ENCODE data around the gene CHRNE.
"Not testable (repeated sequence)": the region's sequence is repeated elsewhere in the genome, so short reads cannot be mapped to it uniquely, and the experiment has no call there.

CHRNE gene

DNA sequence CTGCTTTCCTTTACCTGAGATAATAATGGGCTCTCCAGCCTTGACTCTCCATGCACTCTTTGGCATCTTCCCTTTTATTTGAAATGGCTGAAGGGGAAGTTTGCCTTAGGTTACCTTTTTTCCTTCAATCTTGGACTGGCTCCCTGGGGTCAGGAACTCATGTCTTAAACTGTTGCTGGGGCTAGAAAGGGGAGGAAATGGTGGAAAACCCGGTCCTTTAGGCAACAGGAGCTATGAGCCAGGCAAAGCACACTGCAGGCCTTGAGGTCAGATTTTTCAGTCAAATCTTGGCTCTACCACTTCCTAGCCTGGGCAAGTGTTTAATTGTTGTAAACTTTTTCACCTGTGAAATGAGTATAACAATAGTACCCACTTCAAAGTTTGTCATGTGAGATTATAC, 39.6 kb downstream of the CHRNE start:
- TF ChIP-seq ZNF274 (IDR thresholded peaks at IDR 0.05; ENCODE audit: low read depth, low read length) = no peak
- no peak overlapping the region for H3K4me3 ChIP-seq (ENCODE audit: low read length)

DNA sequence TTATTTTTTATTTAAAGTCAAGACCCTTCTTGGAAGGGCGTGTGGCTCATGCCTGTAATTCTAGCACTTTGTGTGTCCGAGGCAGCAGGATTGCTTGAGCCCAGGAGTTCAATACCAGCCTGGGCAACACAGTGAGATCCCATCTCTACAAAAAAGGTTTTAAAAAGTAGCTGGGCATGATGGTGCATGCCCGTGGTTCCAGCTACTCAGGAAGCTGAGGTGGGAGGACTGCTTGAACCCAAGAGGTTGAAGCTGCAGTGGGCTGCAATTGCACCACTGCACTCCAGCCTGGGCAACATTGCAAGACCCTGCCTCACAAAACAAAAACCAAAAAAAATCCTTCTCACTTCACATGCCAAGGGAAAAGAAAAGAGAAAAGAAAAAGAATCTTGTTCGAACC, 40.2 kb downstream of the CHRNE start:
- H3K4me3 ChIP-seq (ENCODE audit: low read length) = no peak overlapping the region
- TF ChIP-seq ZNF274 (IDR thresholded peaks at IDR 0.05; ENCODE audit: low read depth, low read length) = no peak

DNA sequence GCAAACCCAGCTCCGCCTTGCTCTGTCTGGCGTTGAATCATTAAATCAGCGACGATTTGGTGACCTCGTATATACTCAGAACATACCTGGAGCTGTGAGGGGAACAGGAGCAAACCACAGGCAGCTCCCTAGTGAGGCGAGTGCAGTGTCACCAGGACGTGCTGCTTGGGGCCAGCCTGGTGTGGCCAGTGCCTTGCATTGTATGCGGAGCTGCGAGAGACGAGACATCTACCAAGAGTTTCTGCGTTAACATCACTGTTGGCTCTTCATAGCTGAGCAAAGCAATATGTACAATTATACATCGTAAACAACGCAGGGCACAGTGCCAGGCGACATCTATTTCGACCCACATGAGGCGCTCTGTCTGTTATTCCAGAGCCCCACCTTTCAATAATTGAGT, 41.8 kb downstream of the CHRNE start:
- TF ChIP-seq ZNF274 (IDR thresholded peaks at IDR 0.05; ENCODE audit: low read depth, low read length) = no peak
- no peak overlapping the region for H3K4me3 ChIP-seq (ENCODE audit: low read length)

DNA sequence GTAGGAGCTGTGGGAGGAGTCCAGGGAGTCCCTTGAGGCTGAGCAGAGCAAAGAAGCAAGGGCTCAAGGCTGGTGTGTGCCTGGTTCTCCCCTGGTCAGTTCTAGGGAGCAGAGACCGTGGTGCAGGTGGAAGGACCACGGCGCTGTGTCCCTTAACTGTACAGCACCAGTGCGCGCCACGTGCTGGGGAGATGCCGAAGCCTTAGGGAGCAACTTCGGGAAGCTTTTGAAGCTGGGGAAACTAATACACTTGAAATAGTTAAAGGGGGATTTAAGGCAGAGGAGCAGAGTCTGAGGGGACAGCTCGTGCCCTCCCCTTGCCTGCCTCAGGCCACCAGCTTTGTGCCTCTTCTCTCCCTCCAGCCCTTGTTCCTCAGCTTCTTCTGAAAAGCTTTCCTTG, 42.2 kb downstream of the CHRNE start:
- no peak overlapping the region for H3K4me3 ChIP-seq (ENCODE audit: low read length)
- no peak for TF ChIP-seq ZNF274 (IDR thresholded peaks at IDR 0.05; ENCODE audit: low read depth, low read length)

DNA sequence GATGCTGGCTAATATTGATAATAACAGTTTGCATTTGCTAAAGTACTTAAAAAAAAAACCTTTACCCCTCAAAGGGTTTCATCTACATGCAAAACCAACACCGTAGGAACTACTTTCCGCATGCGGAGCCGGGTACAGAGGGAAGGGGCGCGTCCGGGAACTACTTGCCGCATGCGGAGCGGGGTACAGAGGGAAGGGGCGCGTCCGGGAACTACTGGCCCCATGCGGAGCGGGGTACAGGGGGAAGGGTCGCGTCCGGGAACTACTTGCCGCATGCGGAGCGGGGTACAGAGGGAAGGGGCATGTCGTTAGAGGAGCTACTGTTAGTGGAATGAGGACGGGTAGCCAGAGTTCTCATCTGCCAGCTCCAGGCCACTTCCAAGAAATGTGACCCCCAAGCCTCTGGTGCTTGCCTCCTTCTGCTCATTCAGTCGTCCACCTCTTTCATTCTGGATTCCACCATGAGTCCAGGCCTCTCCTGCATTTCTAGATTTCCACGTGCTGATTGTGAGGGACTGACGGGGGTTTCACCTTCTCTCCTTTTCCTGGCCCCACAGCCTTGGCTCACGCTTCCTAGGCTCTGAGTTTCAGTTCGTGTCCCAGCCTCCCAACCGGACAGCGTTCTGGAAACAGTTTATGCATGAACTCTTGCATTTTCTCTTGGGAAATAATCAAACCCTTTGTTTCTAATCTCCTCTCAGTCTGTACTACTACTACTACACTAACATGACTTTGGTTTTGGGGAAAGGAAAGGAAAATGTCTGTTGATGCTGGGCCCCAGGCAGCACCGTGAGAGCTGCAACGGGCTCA, 42.9 kb downstream of the CHRNE start:
- no peak overlapping the region for H3K4me3 ChIP-seq (ENCODE audit: low read length)
- TF ChIP-seq ZNF274 (IDR thresholded peaks at IDR 0.05; ENCODE audit: low read depth, low read length) = no peak

DNA sequence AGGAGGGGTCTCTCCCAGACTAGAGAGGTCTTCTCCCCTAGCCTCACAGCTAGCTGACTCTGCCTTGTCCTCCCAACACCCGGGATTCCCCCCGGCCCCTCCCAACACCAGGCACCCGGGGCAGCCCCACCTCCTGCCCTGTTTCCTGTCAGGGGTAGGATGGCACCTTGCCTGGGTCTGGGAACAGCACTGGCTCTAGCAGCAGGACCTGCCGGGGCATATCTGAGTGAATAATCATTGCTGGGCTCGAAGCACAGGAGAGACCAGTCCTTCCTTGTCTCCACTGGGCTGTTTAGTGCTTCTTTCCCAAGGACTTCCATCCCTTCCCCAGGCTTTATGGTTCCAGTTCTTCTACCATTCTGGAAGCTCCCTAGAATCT, 44.0 kb downstream of the CHRNE start:
- no peak for TF ChIP-seq ZNF274 (IDR thresholded peaks at IDR 0.05; ENCODE audit: low read depth, low read length)
- H3K4me3 ChIP-seq (ENCODE audit: low read length) = no peak overlapping the region

DNA sequence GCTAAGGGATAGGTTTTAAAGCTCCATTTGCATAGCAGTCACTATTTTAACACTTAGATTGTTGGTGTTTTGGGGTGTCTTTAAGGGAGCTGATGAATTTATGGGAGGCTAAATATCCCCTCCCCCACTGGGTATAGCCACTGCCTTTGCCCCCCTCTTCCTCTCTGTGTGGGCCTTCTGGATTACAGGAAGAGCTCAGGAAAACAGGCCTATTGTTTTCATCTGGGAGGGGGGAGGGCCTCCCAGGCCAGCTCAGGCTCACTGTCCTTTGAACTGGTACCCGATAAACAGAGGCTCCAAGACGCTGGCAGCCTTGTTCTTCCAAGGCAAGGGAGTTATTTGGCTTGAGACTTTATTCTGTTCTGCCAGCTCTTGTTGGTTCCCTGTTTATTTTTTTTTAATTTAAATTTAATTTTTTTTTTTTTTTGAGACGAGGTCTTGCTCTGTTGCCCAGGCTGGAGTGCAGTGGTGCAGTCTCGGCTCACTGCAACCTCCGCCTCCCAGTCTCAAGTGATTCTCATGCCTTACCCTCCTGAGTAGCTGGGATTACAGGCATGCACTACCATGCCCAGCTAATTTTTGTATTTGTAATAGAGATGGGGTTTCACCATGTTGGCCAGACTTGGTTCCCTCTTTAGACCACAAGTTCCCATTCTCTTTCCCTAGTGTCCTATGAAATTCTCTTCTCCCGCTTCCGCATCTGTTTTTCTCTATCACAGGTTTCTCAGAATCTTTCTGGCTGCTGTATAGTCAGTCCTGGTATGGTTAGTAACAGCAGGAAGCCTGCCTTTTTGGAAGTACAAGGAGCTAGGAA, 44.6 kb downstream of the CHRNE start:
- TF ChIP-seq ZNF274 (IDR thresholded peaks at IDR 0.05; ENCODE audit: low read depth, low read length) = no peak
- no peak overlapping the region for H3K4me3 ChIP-seq (ENCODE audit: low read length)

DNA sequence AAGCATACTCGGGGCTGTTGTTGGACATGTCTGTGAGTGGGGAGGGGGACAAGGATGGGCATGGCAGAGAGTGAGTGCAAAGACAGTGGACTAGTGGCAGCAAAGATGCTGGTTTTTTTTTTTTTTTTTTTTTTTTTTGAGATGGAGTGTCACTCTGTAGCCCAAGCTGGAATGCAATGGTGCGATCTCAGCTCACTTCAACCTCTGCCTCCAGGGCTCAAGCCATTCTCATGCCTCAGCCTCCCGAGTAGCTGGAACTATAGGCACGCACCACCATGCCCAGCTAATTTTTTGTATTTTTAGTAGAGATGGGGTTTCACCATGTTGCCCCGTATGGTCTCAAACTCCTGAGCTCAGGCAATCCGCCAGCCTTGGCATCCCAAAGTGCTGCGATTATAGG, 45.6 kb downstream of the CHRNE start:
- H3K4me3 ChIP-seq (ENCODE audit: low read length) = not testable (repeated sequence)

DNA sequence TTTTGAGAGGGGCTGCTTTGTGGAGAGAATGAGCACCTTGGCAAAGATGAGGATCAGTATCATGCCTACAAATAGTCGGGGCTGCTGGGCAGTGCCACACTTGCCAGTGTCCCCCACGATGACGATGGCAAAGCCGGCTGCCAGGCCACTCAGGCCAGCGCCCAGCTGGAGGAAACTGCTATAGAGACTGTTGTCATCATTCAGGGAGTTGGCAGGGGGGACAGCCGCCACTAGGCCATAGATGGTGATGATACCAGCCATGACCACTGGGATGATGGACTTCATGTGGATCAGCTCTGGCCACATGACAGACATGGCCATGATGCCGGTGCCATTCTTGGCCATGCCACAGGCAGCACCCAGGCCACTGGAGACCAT, 46.0 kb downstream of the CHRNE start:
- TF ChIP-seq ZNF274 (IDR thresholded peaks at IDR 0.05; ENCODE audit: low read depth, low read length) = no peak
- no peak overlapping the region for H3K4me3 ChIP-seq (ENCODE audit: low read length)

DNA sequence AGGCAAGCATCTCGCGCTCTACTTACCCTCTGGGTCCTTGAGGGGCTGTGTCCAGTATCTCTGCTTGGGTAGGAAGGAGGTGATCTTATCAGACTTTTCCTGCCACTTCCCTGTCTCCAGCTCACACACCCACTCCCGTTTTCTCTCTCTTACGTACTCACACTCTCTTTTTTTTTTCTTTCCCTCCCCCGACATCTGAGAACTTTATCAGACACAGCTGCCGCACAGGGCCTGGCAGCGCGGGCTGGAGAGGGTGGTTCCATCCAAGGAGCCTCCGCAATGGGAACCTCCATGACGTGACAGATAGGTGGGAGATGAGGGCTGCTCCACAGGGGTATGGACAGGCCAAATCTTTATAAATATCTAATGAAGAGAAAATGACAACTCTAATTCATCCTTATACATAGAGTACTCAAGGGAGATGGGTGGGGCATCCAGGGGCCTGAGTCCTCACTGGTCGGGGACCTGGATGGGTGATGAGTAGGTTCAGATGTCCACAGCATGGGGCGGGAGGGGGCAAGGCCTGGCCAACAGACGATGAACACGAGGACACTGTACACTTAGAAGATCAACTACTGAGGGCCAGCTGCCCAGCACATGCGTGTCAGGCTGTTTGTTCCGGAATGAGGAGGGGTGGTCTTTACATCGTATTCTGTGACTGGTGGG, 46.5 kb downstream of the CHRNE start:
- H3K4me3 ChIP-seq (ENCODE audit: low read length) = no peak overlapping the region
- TF ChIP-seq ZNF274 (IDR thresholded peaks at IDR 0.05; ENCODE audit: low read depth, low read length) = no peak

DNA sequence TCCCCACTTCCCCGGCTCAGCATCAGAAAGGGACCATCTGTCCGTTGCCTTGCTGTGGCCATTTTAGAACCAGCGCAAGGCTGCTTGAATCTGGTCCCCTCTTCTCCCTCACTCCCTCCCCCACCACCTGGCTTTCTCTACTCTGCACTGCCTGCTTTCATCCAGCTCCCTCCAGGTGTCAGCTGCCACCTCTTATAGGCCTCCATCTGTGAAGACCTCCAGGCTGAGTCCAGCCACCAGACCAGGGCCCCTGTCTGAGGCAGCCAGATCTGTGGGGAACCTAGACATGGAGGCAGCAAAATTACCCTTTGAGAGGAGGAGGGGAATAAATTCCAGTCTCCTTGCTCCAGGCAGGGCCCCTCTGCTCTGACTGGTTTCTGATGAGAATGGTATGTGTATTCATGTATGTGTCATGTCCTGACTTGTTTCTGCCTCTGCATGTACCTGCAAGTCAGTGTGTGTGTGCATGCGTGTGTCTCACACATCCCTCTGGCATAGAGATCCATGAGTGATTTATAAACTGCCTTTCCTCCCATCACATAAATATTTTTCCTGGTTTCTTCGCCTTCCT, 48.7 kb downstream of the CHRNE start:
- H3K4me3 ChIP-seq (ENCODE audit: low read length) = no peak overlapping the region
- TF ChIP-seq ZNF274 (IDR thresholded peaks at IDR 0.05; ENCODE audit: low read depth, low read length) = no peak

DNA sequence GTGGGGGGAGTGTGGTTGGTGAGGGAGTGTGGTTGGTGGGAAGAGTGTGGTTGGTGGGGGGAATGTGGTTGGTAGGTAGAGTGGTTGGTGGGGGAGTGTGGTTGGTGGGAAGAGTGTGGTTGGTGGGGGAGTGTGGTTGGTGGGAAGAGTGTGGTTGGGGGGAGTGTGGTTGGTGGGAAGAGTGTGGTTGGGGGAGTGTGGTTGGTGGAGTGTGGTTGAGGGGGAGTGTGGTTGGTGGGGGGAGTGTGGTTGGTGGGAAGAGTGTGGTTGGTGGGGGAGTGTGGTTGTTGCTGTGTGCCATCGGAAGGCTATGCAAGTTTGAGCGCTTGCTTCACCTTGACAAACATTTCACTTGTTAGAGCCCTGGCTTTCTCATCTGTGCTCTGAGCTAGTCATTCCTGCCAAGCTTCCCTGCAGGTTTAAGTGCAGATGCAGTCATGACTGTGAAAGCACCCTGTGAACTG, 49.7 kb downstream of the CHRNE start:
- H3K4me3 ChIP-seq (ENCODE audit: low read length) = no peak overlapping the region

DNA sequence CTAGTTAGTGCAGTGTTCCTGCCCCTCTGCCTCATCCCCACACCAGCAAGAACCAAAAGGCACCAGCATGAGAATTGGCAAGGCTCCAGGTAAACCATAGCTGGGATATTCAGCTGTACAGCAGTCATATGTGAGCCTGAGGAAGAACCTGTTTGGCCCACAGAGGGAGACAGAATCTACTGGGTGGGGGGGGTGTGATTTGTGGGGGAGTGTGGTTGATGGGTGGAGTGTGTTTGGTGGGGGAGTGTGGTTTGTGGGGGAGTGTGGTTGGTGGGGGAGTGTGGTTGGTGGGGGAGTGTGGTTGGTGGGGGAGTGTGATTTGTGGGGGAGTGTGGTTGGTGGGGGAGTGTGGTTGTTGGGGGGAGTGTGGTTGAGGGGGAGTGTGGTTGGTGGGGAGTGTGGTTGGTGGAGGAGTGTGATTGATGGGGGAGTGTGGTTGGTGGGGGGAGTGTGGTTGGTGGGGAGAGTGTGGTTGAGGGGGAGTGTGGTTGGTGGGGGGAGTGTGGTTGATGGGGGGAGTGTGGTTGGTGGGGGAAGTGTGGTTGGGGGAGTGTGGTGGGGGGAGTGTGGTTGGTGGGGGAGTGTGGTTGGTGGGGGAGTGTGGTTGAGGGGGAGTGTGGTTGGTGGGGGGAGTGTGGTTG, 50.2 kb downstream of the CHRNE start:
- no peak overlapping the region for H3K4me3 ChIP-seq (ENCODE audit: low read length)
- no peak for TF ChIP-seq ZNF274 (IDR thresholded peaks at IDR 0.05; ENCODE audit: low read depth, low read length)

More for the DNA sequence above, 49.7 kb downstream of the CHRNE start:
- no peak for TF ChIP-seq ZNF274 (IDR thresholded peaks at IDR 0.05; ENCODE audit: low read depth, low read length)

DNA sequence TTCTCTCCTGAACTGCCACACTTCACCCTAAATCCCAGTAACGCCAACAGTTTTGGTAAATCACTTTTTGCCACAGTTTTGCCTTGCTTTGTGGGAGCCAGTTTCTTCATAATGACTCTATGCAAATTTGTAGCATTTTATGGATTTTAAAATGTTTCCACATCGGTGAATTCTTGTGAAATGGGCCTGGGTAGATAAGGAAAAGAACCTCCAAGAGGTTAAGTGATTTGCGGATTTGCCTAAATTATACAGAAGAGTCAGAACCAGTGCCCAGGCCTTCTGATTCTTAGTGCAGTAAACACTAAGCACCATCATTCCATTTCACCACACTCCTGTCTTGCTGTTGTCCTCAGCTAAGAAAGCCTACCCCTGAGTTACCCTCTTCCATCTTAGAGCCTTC, 51.8 kb downstream of the CHRNE start:
- no peak for TF ChIP-seq ZNF274 (IDR thresholded peaks at IDR 0.05; ENCODE audit: low read depth, low read length)

More for the DNA sequence above, 51.8 kb downstream of the CHRNE start:
- H3K4me3 ChIP-seq (ENCODE audit: low read length) = no peak overlapping the region
